HG03558 (cell line): ENCODE measurements around the gene TOX2.

Experiments used
- ATAC-seq: cut with Tn5 transposase; IDR thresholded peaks from one replicate; pipeline ENCODE4 v1.9.1; 2021; ENCODE audit warnings: moderate number of reproducible peaks; ENCODE audit not compliant: unreplicated experiment; ENCODE audit errors: extremely low read depth

TOX2 gene

DNA sequence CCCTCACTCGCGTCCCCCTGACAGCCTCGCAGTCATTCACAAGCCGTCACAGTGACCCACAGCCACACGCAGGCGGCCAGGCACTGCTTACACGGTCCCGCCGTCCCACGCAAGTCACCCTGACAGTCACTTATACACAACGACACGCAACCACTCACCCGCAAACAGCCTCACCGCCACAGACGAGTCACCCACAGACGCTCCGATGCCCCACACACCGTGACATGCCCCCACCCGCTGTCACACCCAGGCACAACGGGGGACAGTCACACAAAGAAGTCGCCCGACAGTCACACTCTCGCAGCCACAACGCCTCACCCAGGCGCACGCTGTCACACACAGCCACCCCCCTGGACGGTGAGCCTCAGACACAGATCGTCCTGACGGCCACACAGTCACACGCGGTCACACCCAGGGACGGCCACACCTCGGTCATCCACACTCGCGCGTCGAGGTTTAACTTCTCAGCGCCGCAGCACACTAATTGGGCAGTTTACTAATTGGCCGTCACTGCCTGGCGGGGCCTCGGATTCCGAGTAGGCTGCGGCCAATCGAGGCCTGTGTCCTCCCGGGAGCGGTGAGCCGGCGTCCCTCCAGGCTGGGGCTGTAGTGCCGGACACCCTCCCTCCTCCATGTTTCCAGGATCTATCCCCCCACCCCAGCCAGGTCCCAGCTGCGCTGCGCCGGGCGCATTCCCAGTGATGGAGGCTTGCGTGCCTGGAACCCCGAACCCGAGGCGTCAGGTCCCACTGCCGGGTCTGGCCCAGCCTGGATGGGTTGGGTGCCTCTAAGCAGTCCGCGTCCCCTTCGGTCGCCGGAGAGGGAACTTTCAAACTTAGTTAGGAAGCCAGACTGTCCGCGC, 790 bp downstream of the TOX2 start:
- ATAC-seq = no peak

- ATAC-seq = no peak
Measured at GRCh38 chr20:43916073-43916880, 1.6 kb downstream of the TOX2 start.

DNA sequence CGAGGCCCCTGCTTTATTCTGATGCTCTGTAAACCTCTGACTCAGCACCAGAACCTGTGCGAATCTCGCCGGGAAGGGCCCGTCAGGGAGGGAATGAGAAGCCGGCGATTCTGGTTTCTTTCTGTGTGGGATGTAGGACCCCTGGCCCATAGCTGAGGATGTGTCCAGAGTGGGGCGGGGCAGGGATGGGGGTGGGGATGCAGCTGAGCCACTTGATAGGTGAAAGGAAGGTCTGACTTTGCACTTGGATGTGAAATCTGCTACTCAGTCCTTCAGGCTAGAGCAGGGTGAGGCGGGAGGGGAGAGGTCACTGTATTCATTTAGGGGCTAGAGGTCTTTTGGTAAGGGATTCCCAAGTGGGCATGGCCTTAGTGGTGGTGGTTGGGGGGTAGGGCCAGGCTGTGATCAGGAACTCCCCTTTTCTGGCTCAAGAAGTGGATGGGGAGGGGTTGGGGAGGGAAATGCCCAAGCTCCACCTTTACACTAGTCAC, 2.3 kb downstream of the TOX2 start:
- ATAC-seq = no peak

DNA sequence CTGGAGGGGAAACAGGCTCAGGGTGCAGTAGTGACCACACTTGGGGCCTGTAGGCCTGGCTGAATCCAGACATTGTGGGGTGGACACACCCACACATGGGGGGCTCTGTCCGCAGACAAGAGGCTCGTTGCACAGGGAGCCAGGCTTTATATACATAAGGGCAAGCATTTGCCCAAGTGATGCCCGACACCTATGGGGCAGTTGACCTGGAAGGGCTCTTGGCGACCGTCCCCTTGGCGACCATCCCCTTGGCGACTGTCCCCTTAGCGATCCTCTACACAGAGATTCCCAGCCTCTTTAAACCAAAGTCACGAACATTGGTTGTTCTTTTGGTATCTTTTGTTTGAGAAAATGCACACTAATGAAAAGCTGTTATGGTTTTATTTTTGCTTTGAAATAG, 2.7 kb downstream of the TOX2 start:
- ATAC-seq = no peak

GRCh38 chr20:43919686-43920403, 5.2 kb downstream of the TOX2 start:
- no peak for ATAC-seq

GRCh38 chr20:43920797-43921196, 6.1 kb downstream of the TOX2 start:
- no peak for ATAC-seq

DNA sequence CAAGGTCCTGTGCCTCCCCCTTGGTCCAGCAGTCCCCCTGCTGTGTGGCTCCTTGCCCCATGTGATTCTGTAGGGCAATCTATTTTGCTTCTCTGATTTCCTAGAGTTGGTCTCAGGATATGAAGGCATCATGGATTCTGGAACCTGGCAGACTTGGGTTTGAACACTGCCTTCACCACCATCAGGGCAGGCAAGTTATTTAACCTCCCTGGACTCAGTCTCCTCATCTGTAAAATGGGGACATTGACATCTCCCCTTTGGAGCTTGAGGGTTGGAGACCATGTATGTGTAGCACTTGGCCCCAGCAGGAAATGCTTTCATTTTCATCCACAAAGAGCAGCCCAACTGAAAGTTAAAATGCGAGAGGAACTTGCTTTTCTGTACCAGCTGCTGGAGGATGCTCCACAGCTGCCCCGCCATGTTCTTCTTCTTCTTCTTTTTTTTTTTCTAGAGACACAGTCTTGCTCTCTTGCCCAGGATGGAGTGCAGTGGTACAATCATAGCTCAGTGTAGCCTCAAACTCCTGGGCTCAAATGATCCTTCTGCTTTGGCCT, 6.7 kb downstream of the TOX2 start:
- no peak for ATAC-seq

- no peak for ATAC-seq
Measured at GRCh38 chr20:43922614-43923013, 8.0 kb downstream of the TOX2 start.

DNA sequence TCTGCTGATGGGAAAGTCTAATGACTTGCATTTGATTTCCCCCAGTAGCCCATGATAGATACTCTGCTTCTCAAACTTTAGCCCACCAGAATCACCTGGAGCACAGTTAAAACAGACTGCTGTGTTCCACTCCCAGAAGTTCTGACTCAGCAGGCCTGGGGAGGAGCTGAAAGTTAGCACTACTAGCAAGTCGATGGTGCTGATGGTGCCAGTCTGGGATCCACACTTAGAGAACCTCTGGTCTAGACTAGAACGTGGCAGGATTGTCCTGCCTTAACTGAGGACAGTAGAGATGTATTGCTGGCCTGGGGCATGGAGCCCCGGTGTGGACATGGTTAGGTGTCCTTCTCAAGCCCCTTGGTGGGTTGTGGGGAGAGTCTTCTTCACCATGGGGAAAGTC, 8.7 kb downstream of the TOX2 start:
- ATAC-seq = no peak

- no peak for ATAC-seq
Measured at GRCh38 chr20:43923917-43924316, 9.3 kb downstream of the TOX2 start.

GRCh38 chr20:43925215-43925614, 10.6 kb downstream of the TOX2 start:
- ATAC-seq = no peak

DNA sequence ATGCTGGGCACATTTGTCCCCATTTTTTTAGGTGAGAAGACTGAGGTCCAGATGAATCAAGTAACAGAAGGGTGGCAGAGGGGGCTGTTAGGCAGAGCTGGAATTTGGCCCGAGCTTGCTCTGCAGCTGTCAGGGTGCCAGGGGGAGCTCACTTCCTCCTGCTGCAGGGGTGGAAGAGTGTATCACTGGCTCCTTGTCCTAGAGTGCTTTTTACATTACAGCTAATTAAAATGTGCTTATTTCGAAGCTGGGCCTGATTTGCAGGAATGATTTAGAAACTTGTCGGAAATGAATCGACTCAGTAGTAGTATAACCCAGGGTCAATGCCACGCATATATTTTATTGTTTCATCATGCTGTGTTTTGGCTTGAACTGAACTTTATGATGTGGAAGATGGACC, 11.1 kb downstream of the TOX2 start:
- ATAC-seq = no peak

DNA sequence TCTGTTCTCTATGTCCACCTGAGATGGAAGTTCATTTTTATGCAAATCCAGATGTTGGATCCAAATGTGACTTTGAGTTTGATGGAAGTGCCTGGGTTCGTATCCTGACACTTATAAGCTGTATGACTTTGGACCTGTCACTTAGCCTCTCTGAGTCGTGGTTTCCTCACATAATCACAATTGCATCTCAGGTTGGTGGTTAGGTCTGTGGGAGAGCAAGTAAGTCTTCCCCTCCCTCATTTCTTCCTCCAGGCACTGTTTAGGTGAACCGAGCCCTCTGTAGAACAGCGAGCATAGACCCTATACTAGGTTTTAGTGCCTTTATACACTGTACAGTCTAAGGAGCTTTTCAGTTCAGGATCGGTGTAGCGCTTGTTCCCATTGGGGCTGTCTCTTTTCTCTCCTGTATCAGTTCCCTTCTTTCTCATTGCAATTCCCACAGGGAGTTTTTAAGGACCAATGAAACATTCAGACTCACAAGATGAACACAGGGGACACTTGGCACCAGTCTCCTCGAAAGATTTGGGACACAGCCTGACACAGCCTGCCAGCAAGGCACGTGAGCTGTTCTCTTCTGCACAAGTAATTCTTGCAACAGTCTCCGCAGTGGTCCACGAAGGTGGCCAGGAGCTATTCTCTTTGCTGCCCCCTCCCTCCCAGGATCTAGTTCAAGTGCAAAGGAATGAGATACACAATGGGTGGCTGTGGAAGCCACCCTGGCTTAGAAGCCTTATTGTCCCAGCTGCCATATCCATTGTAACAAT, 11.8 kb downstream of the TOX2 start:
- no peak for ATAC-seq

DNA sequence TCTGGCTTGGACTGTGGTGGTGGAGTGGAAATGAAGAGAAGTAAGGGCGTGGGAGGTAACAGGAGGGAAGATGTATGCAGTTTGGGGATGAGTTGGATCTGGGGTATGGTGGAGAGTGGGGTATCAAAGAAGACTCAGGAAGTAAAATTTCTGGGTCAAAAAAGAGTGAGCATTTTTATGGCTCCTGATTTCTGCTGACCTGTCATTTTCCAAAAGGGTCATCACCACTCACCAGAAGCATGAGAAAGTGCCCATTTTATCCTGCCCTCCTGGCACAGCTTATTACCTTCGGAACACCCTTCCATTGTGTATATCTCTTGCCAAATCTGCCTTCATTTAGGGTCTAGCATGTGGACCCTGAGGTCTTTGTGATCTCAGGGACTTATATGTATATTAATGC, 17.3 kb downstream of the TOX2 start:
- ATAC-seq = no peak

GRCh38 chr20:43934833-43935232, 20.2 kb downstream of the TOX2 start:
- ATAC-seq = no peak

- no peak for ATAC-seq
Measured at GRCh38 chr20:43936104-43936770, 21.6 kb downstream of the TOX2 start.

DNA sequence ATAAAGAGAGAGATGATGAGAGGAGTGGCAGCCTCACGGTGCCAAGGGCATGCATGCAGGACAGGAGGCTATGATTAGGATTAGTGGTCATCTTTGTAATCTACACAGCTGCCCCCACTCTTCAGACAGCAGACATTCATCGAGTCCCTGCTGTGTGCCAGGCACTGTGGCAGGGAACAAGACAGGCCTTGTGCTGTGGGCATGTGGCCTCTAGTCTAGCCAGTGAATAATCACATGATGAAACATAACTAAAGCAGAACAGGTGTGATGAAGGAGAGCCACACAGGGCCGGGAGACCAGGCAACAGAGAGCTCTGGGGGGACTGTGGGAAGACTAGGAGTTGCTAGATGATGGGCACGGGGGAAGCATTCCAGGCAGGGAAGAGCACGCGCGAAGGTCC, 22.2 kb downstream of the TOX2 start:
- ATAC-seq = no peak

DNA sequence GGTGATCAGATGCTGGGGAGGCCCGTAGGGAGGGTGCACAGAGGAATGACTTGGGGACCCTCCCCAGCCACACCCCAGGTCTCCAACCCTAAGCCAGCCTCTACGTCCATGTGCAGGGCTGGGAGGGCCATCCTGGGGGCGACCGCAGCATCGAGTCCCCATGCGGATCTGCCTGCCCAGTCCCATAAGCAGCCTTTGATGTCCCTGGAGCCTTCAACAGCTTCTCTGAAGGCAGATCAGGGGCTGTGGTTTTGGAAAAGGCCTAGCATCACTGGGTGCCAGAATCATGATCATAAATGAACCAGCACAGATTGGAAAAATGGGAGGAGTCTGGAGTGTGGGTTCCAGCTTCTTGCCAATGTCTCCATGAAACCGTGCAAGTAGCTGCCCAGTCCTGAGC, 22.9 kb downstream of the TOX2 start:
- ATAC-seq = no peak

- ATAC-seq = no peak
Measured at GRCh38 chr20:43938017-43938655, 23.5 kb downstream of the TOX2 start.
